ENCODE measurements around the gene EFCAB6. TPM values are rescaled to one million over a fixed set of nuclear protein-coding genes. Genes with fewer than 3 reads are reported as not detected.

The EFCAB6 gene
- total RNA-seq, 1 experiment from 2014 or later, result 0.40 TPM

GRCh38 chr22:43689356-43689755, 122.7 kb downstream of the EFCAB6 start:
- TF ChIP-seq CTCF (IDR thresholded peaks at IDR 0.05; ENCODE audit: unreplicated experiment), result no peak
- Mint-ChIP-seq H3K4me1 (ENCODE audit: insufficient read depth, unreplicated experiment) (peaks cover 6% of the 10 kb centered on the region), H3K27me3 (ENCODE audit: insufficient read depth, unreplicated experiment) (peaks cover 60% of the 10 kb centered on the region), H3K9me3 (ENCODE audit: unreplicated experiment) (peaks cover 6% of the 10 kb centered on the region), H3K36me3 (ENCODE audit: insufficient read depth, unreplicated experiment) (no peaks in the 10 kb centered on the region), H3K27ac (ENCODE audit: low read depth, unreplicated experiment) (no peak overlapping the region), H3K4me3 (ENCODE audit: unreplicated experiment) (no peak overlapping the region)
- BruUV-seq (replicated peaks), result no TSS peak
- CTCF ChIA-PET, result interaction anchor here (0.6 kb wide), 1 partner anchor 17 kb away, joined by 3 read pairs; no protein-coding TSS in a partner anchor
- intact Hi-C loops (cut with micrococcal nuclease), result no loop called here
- no peak for DNase-seq (ENCODE audit: unreplicated experiment)
- POLR2A ChIA-PET, result no interaction called here

GRCh38 chr22:43682851-43683250, 129.3 kb downstream of the EFCAB6 start:
- Mint-ChIP-seq H3K36me3 (ENCODE audit: insufficient read depth, unreplicated experiment) (no peaks in the 10 kb centered on the region), H3K9me3 (ENCODE audit: unreplicated experiment) (no peaks in the 10 kb centered on the region), H3K27me3 (ENCODE audit: insufficient read depth, unreplicated experiment) (peaks cover 50% of the 10 kb centered on the region), H3K4me1 (ENCODE audit: insufficient read depth, unreplicated experiment) (no peaks in the 10 kb centered on the region), H3K27ac (ENCODE audit: low read depth, unreplicated experiment) (no peak overlapping the region), H3K4me3 (ENCODE audit: unreplicated experiment) (no peak overlapping the region)
- no TSS peak for BruUV-seq (replicated peaks)
- ChIA-PET CTCF (no interaction called here), POLR2A (no interaction called here)
- intact Hi-C loops (cut with micrococcal nuclease), result no loop called here
- TF ChIP-seq CTCF (IDR thresholded peaks at IDR 0.05; ENCODE audit: unreplicated experiment), result no peak
- no peak for DNase-seq (ENCODE audit: unreplicated experiment)

GRCh38 chr22:43681731-43682360, 130.3 kb downstream of the EFCAB6 start:
- Mint-ChIP-seq H3K27ac (ENCODE audit: low read depth, unreplicated experiment) (no peak overlapping the region), H3K4me1 (ENCODE audit: insufficient read depth, unreplicated experiment) (no peaks in the 10 kb centered on the region), H3K36me3 (ENCODE audit: insufficient read depth, unreplicated experiment) (no peaks in the 10 kb centered on the region), H3K27me3 (ENCODE audit: insufficient read depth, unreplicated experiment) (peaks cover 48% of the 10 kb centered on the region), H3K4me3 (ENCODE audit: unreplicated experiment) (no peak overlapping the region), H3K9me3 (ENCODE audit: unreplicated experiment) (no peaks in the 10 kb centered on the region)
- ChIA-PET CTCF (no interaction called here), POLR2A (no interaction called here)
- intact Hi-C loops (cut with micrococcal nuclease), result no loop called here
- BruUV-seq (replicated peaks), result no TSS peak
- DNase-seq (ENCODE audit: unreplicated experiment), result no peak
- TF ChIP-seq CTCF (IDR thresholded peaks at IDR 0.05; ENCODE audit: unreplicated experiment), result no peak

GRCh38 chr22:43670513-43670912, 141.6 kb downstream of the EFCAB6 start:
- H3K36me3 Mint-ChIP-seq (ENCODE audit: insufficient read depth, unreplicated experiment), result no peaks in the 10 kb centered on the region
- peaks cover 36% of the 10 kb centered on the region for H3K27me3 Mint-ChIP-seq (ENCODE audit: insufficient read depth, unreplicated experiment)
- no peak overlapping the region for H3K27ac Mint-ChIP-seq (ENCODE audit: low read depth, unreplicated experiment)
- H3K4me3 Mint-ChIP-seq (ENCODE audit: unreplicated experiment), result no peak overlapping the region
- POLR2A ChIA-PET, result no interaction called here
- CTCF ChIA-PET, result interaction anchor here (0.6 kb wide), 1 partner anchor 156 kb away, joined by 5 read pairs; no protein-coding TSS in a partner anchor
- DNase-seq (ENCODE audit: unreplicated experiment), result no peak
- no peaks in the 10 kb centered on the region for H3K4me1 Mint-ChIP-seq (ENCODE audit: insufficient read depth, unreplicated experiment)
- H3K9me3 Mint-ChIP-seq (ENCODE audit: unreplicated experiment), result no peaks in the 10 kb centered on the region
- intact Hi-C loops (cut with micrococcal nuclease), result no loop called here
- BruUV-seq (replicated peaks), result no TSS peak
- no peak for TF ChIP-seq CTCF (IDR thresholded peaks at IDR 0.05; ENCODE audit: unreplicated experiment)

Measured in MCF 10A (cell line).